B cell (primary cell): ENCODE results near the gene ESPNL. TPM values are rescaled to one million over a fixed set of nuclear protein-coding genes. Genes with fewer than 3 reads are reported as not detected.

Experiments used
- ATAC-seq: fragments of 200-7000 bp; cut with Tn5 transposase; one replicate; pipeline ENCODE4 v1.10.0; 2021; ENCODE audit warnings: low read depth, mild to moderate bottlenecking, moderate number of reproducible peaks, moderate library complexity
- CTCF ChIA-PET: fragments of 350-600 bp; sonication (Branson Sonifier 250); formaldehyde crosslinking; loops from one replicate; lab custom pipeline; 2021; ENCODE audit warnings: antibody characterized with exemption, inconsistent platforms; lab: Charles Lee
- POLR2A ChIA-PET: fragments of 350-600 bp; sonication (Branson Sonifier 250); formaldehyde crosslinking; loops from one replicate; lab custom pipeline; 2021; ENCODE audit warnings: antibody characterized with exemption; lab: Charles Lee
- DNase-seq: peaks from one replicate; pipeline ENCODE4 v3.0.0; 2013
- H2AFZ ChIP-seq: 2 replicates; pipeline ENCODE4 v1.6.1; 2012; ENCODE audit warnings: mild to moderate bottlenecking, low read depth, low read length; ENCODE audit not compliant: insufficient read depth, poor library complexity, severe bottlenecking
- H3K27ac ChIP-seq, 2 donors: 1 replicate in 1 of 2; 2 replicates in 1 of 2; pipeline ENCODE4 v1.5.1; 2012 to 2013; ENCODE audit warnings: low read length in 2 of 2, mild to moderate bottlenecking in 2 of 2, moderate library complexity in 1 of 2
- H3K27me3 ChIP-seq, 4 experiments: fragments of 200-600 bp in 1 of 4; sonication (generic) in 1 of 4; replicated peaks in 1 of 4; 1 replicate in 2 of 4; 2 replicates in 2 of 4; pipeline versions ENCODE4 v1.6.1 to v1.7.0; 2013 to 2016; ENCODE audit warnings: low read length in 3 of 4, mild to moderate bottlenecking in 2 of 4, mixed read lengths in 1 of 4, moderate library complexity in 1 of 4; ENCODE audit not compliant: insufficient read depth in 4 of 4, control insufficient read depth in 3 of 4; ENCODE audit errors: control extremely low read depth in 1 of 4
- H3K36me3 ChIP-seq, 2 experiments: replicated peaks in 1 of 2; 1 replicate in 1 of 2; 2 replicates in 1 of 2; pipeline versions ENCODE4 v1.6.1 to v1.7.1; 2013; ENCODE audit warnings: low read length in 1 of 2; ENCODE audit not compliant: insufficient read depth in 2 of 2, control insufficient read depth in 1 of 2; ENCODE audit errors: control extremely low read depth in 1 of 2, extremely low read depth in 1 of 2
- H3K4me1 ChIP-seq, 2 donors: fragments of 200-600 bp in 1 of 2; sonication (generic) in 1 of 2; 1 replicate in 1 of 2; 2 replicates in 1 of 2; pipeline versions ENCODE4 v1.5.1 to v1.6.1; 2013 to 2017; ENCODE audit warnings: low read length in 2 of 2; ENCODE audit not compliant: control insufficient read depth in 2 of 2, insufficient read depth in 2 of 2
- H3K4me2 ChIP-seq: replicated peaks from 2 replicates; pipeline ENCODE3; 2012; ENCODE audit warnings: mild to moderate bottlenecking, low read depth, low read length; ENCODE audit not compliant: poor library complexity, severe bottlenecking
- H3K4me3 ChIP-seq, 5 experiments: fragments of 200-600 bp in 1 of 5; sonication (generic) in 1 of 5; 1 replicate in 3 of 5; 2 replicates in 2 of 5; pipeline versions ENCODE4 v1.5.1 to v1.7.0; 2011 to 2016; ENCODE audit warnings: low read length in 4 of 5, mild to moderate bottlenecking in 4 of 5, low read depth in 2 of 5, control low read depth in 1 of 5, moderate library complexity in 1 of 5; ENCODE audit not compliant: insufficient read depth in 1 of 5; ENCODE audit errors: control extremely low read depth in 1 of 5, extremely low read depth in 1 of 5
- H3K79me2 ChIP-seq: fragments of 200-600 bp; sonication (generic); one replicate; pipeline ENCODE4 v1.6.0; 2016; ENCODE audit warnings: low read length; ENCODE audit not compliant: control insufficient read depth, insufficient read depth
- H3K9ac ChIP-seq: fragments of 200-600 bp; sonication (generic); 2 replicates; pipeline ENCODE4 v1.6.1; 2017; ENCODE audit warnings: mild to moderate bottlenecking, low read length, moderate library complexity
- H3K9me3 ChIP-seq, 3 donors: one replicate each; pipeline versions ENCODE4 v1.6.1 to v1.7.1; 2013; ENCODE audit warnings: low read length in 2 of 3; ENCODE audit not compliant: control insufficient read depth in 2 of 3, insufficient read depth in 1 of 3; ENCODE audit errors: control extremely low read depth in 1 of 3
- H4K20me1 ChIP-seq: 2 replicates; pipeline ENCODE4 v1.6.0; 2012; ENCODE audit warnings: mild to moderate bottlenecking, low read length; ENCODE audit not compliant: insufficient read depth, control insufficient read depth, poor library complexity, severe bottlenecking
- H3K27ac Mint-ChIP-seq: one replicate; pipeline ENCODE4 v1.8.0; 2021; ENCODE audit warnings: mixed read lengths
- H3K27me3 Mint-ChIP-seq: one replicate; pipeline ENCODE4 v1.8.0; 2021; ENCODE audit warnings: mixed read lengths
- H3K4me1 Mint-ChIP-seq: one replicate; pipeline ENCODE4 v1.8.0; 2021; ENCODE audit warnings: mixed read lengths
- H3K4me3 Mint-ChIP-seq: one replicate; pipeline ENCODE4 v1.8.0; 2021; ENCODE audit warnings: mixed read lengths
- H3K9me3 Mint-ChIP-seq: one replicate; pipeline ENCODE4 v1.8.0; 2022; ENCODE audit warnings: mixed read lengths; ENCODE audit not compliant: insufficient read depth
- CTCF ChIP-seq: fragments of 200-600 bp; IDR thresholded peaks from one replicate; pipeline ENCODE4 v1.8.0; 2022; ENCODE audit warnings: antibody characterized with exemption, mild to moderate bottlenecking
- EZH2 ChIP-seq: IDR thresholded peaks from 2 replicates; pipeline ENCODE4 v1.6.1; 2012; ENCODE audit warnings: borderline replicate concordance, low read depth, mild to moderate bottlenecking, moderate library complexity, low read length; ENCODE audit not compliant: insufficient read depth, poor library complexity, severe bottlenecking
- WGBS: methylation state at CpG from one replicate; pipeline ENCODE4 v1.1.5; 2013; ENCODE audit warnings: missing lambda C conversion rate; ENCODE audit not compliant: insufficient coverage; 5-methylcytosine and 5-hydroxymethylcytosine counted together
- intact Hi-C: fragments of 100-400 bp; cut with micrococcal nuclease; formaldehyde crosslinking; loops from one replicate; pipeline ENCODE4 v1.10.0; 2022
- polyA plus RNA-seq: library from polyadenylated mRNA; depleted of rRNA; stranded (reverse); fragments of >200 nt; gene quantifications from 2 replicates; pipeline ENCODE4 v1.2.3, GENCODE V29; 2012
- total RNA-seq, 2 donors: library from RNA; stranded (reverse); fragments of 120-200 nt in 1 of 2; gene quantifications; 1 replicate in 1 of 2; 2 replicates in 1 of 2; pipeline versions ENCODE4 v1.2.3 to v1.2.4, GENCODE V29; 2013 to 2022

The ESPNL gene
- total and polyA plus RNA-seq, 2 donors (not counting 1 experiment from before 2014, with no cell fraction given), result 1.6 to 2.5 TPM

- no peak overlapping the region for H3K9ac ChIP-seq
- peaks cover 3% of the 10 kb centered on the region for H3K79me2 ChIP-seq
- TF ChIP-seq CTCF (no peak), EZH2 (no peak)
- Mint-ChIP-seq H3K27me3 (no peaks in the 10 kb centered on the region), H3K9me3 (peaks cover 2% of the 10 kb centered on the region), H3K27ac (no peak overlapping the region), H3K4me1 (no peaks in the 10 kb centered on the region), H3K4me3 (no peak overlapping the region)
- no CpG with 5 or more reads among the region's 1 CpG for WGBS
- H3K4me1 ChIP-seq, result no peaks in the 10 kb centered on the region
- no peak overlapping the region for H3K4me3 ChIP-seq
- peaks cover 0 to 20% of the 10 kb centered on the region in 2 experiments for H3K36me3 ChIP-seq
- no peak overlapping the region for H2AFZ ChIP-seq
- H3K9me3 ChIP-seq, result peaks cover 0 to 1% (median 0%) of the 10 kb centered on the region in 3 donors
- ChIA-PET POLR2A (no interaction called here), CTCF (no interaction called here)
- no peaks in the 10 kb centered on the region for H3K27me3 ChIP-seq
- H3K4me2 ChIP-seq, result no peak overlapping the region
- no peak overlapping the region for H3K27ac ChIP-seq
- intact Hi-C loops, result no loop called here
- no peaks in the 10 kb centered on the region for H4K20me1 ChIP-seq
- no peak for ATAC-seq
- no peak for DNase-seq
Measured at GRCh38 chr2:238077292-238077691, 22.8 kb upstream of the ESPNL start.

DNA sequence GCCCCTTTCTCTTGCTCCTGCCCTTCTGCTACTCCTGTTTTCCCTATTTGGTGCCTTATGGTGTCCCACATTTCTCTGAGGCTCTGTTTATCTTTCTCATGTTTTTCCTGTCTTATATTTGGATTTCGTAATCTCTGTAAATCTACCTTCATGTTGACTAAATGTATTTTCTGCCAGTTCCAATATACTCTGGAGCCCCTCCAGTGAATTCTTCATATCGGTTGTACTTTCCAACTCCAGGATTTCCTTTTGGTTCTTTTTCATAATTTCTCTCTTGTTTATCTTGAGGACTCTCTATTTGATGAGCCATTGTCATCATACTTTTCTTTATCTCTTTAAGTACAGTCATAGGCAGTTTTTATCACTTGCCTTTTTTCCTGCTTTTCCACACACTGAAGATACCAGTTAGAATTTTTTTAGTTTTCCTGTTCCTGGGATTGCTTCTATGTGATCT, 20.2 kb upstream of the ESPNL start:
- 100% methylated on average over 1 of the region's 2 CpGs for WGBS
- no peaks in the 10 kb centered on the region for H3K9me3 Mint-ChIP-seq
- POLR2A ChIA-PET, result no interaction called here

More for the DNA sequence above, 20.2 kb upstream of the ESPNL start:
- Histone ChIP-seq H3K4me3 (no peak overlapping the region), H3K4me1 (no peaks in the 10 kb centered on the region), H3K27ac (no peak overlapping the region), H3K79me2 (peaks cover 3% of the 10 kb centered on the region), H3K27me3 (no peaks in the 10 kb centered on the region), H2AFZ (no peak overlapping the region), H3K4me2 (no peak overlapping the region), H3K36me3 (peaks cover 0 to 35% of the 10 kb centered on the region in 2 experiments), H3K9ac (no peak overlapping the region), H4K20me1 (no peaks in the 10 kb centered on the region), H3K9me3 (no peaks in the 10 kb centered on the region)
- Mint-ChIP-seq H3K4me3 (no peak overlapping the region), H3K27me3 (no peaks in the 10 kb centered on the region), H3K4me1 (no peaks in the 10 kb centered on the region), H3K27ac (no peak overlapping the region)
- intact Hi-C loops, result no loop called here
- DNase-seq, result no peak
- TF ChIP-seq CTCF (no peak), EZH2 (no peak)
- CTCF ChIA-PET, result no interaction called here
- ATAC-seq, result no peak
